Mononuclear cell (primary cell): ENCODE measurements around the gene EPS8L2. TPM values are rescaled to one million over a fixed set of nuclear protein-coding genes. Genes with fewer than 3 reads are reported as not detected.

Experiments used
- H3K27me3 ChIP-seq: 2 replicates; pipeline ENCODE4 v1.6.0; 2011; ENCODE audit warnings: low read length, control low read depth; ENCODE audit not compliant: insufficient read depth
- H3K4me1 ChIP-seq: 2 replicates; pipeline ENCODE4 v1.5.1; 2011; ENCODE audit warnings: mild to moderate bottlenecking, low read length, control low read depth; ENCODE audit not compliant: insufficient read depth
- H3K4me3 ChIP-seq: 2 replicates; pipeline ENCODE4 v1.5.1; 2011; ENCODE audit warnings: mild to moderate bottlenecking, low read length, moderate library complexity
- H3K9me3 ChIP-seq: 2 replicates; pipeline ENCODE4 v1.5.1; 2011; ENCODE audit warnings: low read depth, mild to moderate bottlenecking, control low read depth, low read length
- total RNA-seq: library from RNA; depleted of rRNA; stranded (reverse); fragments of >200 nt; gene quantifications from one replicate; pipeline ENCODE4 v1.2.3, GENCODE V29; 2012

EPS8L2 gene
- total RNA-seq, 1 donor, result 2.1 TPM

DNA sequence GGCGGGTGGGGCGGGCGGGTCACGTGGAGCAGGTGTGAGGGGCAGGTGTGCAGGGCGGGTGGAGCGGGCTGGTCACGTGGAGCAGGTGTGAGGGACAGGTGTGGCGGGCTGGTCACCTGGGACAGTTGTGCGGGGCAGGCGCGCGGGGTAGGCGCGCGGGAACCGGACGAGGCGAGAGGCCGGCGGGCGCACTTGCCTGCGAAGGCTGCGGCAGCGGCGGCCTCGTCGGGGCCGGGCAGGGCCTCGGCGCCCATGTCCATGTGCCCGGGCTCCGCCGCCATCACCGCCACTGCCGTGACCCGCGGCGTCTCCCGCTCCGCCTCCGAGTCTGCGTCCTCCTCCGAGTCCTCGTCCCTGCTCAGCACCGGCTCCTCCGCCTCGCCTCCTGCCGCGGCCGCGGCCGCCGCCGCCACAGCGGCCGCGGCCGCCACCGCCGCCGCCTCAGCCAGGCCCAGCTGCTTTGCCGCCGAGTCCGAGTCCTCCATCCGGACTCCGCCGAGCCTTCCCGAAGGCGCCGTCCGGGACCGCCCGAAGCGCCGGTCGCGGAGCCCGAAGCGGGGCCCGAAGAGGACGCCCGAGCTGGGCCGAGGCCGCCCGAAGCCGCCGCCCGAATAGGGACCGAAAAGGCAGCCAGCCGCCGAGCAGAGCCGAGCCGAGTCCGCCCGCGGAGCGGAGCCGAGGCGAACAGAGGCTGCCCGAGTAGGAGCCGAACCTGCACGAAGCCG, 11.3 kb upstream of the EPS8L2 start, which contains the start of gene DEAF1:
TSS of gene DEAF1 (minus strand) at position 660 of the 725 bp plus-strand sequence. CDS start at position 485, 175 bp downstream.
- Histone ChIP-seq H3K9me3 (no peaks in the 10 kb centered on the region), H3K27me3 (no peaks in the 10 kb centered on the region), H3K4me1 (peaks cover 59% of the 10 kb centered on the region), H3K4me3 (peak within 1 kb of the TSS; percentile 79)

DNA sequence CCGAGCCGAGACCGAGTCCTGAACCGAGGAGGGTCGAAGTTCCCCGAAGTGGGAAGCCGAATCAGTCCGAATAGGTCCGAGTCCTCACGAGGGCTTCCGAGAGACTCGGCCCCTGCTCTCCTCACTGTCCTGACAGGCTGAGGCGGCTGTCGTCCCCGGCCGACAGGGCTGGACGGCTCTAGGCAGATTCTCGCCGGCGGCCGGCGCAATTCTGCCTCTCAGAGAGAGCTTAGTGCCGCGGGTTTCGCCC, 10.8 kb upstream of the EPS8L2 start:
- H3K4me1 ChIP-seq, result peaks cover 59% of the 10 kb centered on the region
- H3K27me3 ChIP-seq, result no peaks in the 10 kb centered on the region
- H3K9me3 ChIP-seq, result no peaks in the 10 kb centered on the region
- peak overlapping the region; percentile 79 for H3K4me3 ChIP-seq

DNA sequence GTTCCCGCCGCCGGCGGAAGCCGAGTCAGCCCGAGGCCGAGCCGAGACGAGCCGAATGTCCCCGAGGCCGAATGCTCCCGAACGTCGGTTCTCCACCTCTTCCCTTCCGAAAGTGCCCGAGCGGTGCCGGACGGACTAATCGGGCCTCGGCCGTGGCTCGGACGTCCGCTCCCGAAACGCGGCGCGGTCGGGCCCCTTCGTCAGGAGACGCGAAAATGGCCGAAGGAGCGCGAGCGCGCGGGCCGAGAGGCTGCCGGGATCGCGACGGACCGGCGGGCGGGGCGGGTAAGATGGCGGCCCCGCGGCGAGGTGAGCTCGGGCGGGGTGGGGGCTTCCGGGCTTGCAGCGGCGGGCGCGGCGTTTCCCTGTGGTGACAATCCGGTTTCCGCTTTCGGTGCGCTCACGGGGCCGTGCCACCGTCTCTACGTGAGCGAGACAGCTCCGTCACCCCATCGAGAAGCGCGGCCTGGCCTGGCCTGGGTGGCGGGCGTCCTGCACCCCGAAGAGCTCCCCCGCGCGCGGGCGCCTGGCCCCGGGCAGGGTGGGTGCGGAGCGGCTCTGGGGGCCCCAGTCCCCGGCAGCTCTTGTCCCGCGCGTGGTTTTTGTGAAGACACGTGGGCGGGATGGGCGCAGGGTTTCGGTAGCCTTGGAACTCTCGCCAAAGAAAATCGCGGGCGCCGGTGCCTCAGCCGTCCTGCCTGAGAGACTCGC, 10.3 kb upstream of the EPS8L2 start, which contains the start of gene TMEM80:
TSS of gene TMEM80 (plus strand) at position 279 of the 711 bp plus-strand sequence. CDS start at position 291, 12 bp downstream.
- H3K4me3 ChIP-seq, result peak within 1 kb of the TSS; percentile 79
- H3K9me3 ChIP-seq, result no peaks in the 10 kb centered on the region
- peaks cover 57% of the 10 kb centered on the region for H3K4me1 ChIP-seq
- no peaks in the 10 kb centered on the region for H3K27me3 ChIP-seq

DNA sequence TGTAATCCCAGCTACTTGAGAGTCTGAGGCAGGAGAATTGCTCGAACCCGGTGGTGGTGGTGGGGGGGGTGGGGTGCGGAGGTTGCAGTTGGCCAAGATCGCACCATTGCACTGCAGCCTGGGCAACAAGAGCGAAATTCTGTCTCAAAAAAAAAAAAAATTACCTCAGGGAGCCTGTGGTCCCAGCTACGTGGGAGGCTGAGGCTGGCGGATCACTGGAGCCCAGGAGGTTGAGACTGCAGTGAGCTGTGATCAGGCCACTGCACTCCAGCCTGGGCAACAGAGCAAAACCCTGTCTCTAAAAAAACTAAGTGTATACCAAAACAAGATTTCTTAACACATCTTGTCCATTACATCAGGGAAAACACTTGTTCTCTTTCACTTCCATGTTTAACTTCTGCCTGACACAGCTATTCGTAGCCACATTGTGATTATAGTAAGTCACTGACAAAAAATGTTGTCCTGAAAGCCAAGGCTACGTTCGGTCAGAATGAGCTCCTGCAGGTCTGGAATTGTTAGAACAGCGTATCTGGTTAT, 9.0 kb upstream of the EPS8L2 start:
- Histone ChIP-seq H3K9me3 (no peaks in the 10 kb centered on the region), H3K4me1 (peaks cover 45% of the 10 kb centered on the region), H3K27me3 (no peaks in the 10 kb centered on the region), H3K4me3 (no peak overlapping the region)

DNA sequence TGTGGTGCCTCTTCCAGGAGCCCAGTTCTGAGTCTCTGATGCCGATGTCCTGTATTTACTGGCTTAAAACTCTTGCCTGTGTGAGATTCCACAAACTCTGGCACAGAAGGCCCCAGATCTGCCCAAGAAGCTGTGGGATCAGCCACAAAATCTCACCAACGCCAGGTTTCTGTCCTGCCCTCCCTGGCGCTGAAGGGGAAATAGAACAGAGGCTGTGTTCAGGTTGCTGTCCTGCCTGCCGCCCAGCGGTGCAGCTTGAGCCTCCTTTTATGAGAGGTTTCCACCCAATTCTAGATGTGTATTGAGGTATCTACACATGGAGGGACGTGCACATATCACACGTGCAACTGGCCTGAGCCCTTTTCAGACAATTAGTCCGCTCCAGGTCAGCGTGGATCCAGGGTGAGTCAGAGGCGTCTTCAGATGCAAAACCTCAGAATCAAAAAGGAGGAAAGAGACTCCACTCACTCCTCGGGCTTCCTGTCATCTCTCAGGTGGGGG, 8.2 kb upstream of the EPS8L2 start:
- Histone ChIP-seq H3K27me3 (no peaks in the 10 kb centered on the region), H3K9me3 (no peaks in the 10 kb centered on the region), H3K4me1 (peaks cover 46% of the 10 kb centered on the region), H3K4me3 (no peak overlapping the region)

DNA sequence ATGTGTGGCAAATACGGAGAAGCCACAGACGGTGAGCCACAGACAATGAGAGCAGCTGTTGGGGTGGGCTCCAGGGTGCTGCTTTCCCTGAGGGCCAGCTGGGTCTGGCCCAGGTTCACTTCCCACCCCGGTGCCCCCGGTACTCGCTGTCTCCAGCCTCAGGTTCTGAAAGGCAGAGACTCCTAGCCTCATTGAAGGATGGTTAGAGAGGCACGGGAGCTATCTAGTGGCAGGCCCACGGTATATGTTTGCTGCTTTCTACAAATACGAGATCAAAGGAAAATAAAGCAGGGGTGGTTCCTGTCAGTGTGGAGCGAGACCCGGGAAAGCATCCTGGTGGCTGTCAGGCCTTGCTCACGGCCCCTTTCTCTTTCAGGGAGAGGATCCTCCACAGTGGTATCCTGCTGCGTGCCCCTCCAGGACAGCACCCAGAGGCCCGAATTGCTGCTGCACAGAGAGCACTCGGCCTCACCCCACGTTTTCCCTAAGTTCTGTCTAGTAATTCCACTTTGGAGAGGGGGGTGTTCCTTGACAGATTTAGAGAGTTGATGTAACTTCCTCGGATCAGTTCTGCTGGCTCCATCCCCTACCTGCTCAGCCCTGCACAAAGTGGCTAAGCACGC, 7.4 kb upstream of the EPS8L2 start:
- Histone ChIP-seq H3K4me3 (no peak overlapping the region), H3K9me3 (no peaks in the 10 kb centered on the region), H3K27me3 (no peaks in the 10 kb centered on the region), H3K4me1 (peaks cover 43% of the 10 kb centered on the region)

DNA sequence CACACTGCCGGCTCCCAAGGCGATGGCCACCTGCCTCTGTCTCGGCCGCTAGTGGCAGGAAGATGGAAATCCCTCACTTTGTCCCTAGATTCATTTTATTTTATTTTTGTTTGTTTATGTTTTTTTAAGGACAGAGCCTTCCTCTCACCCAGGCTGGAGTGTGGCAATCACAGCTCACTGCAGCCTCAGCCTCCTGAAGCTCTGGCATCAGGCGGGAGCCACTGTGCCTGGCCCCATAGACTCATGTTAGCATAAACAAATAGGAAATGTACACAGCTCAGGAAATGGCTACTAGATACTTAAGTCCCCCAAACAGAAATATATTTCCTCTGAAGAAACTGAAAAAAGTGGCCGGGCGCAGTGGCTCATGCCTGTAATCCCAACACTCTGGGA, 6.9 kb upstream of the EPS8L2 start:
- Histone ChIP-seq H3K9me3 (no peaks in the 10 kb centered on the region), H3K27me3 (no peaks in the 10 kb centered on the region), H3K4me3 (no peak overlapping the region), H3K4me1 (peaks cover 38% of the 10 kb centered on the region)

DNA sequence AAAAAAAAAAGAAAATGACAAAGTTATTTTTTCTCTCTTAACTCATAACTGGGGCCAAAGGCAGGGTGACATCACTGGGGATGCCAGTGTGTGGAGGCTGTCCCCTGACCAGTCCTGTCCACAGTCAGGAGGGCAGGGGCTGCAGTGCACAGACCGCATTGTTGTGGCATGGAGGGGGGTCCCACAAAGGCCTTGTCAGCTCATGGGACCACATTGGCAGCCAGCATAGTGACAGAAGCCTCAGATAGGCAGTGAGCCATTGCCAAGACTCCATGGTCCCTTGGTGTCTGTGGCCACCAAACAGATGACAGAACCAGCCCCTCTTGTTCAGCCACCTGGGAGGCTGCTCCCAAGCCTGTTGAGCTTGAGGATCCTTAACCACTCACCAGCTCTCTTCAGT, 6.3 kb upstream of the EPS8L2 start:
- peaks cover 37% of the 10 kb centered on the region for H3K4me1 ChIP-seq
- no peaks in the 10 kb centered on the region for H3K9me3 ChIP-seq

DNA sequence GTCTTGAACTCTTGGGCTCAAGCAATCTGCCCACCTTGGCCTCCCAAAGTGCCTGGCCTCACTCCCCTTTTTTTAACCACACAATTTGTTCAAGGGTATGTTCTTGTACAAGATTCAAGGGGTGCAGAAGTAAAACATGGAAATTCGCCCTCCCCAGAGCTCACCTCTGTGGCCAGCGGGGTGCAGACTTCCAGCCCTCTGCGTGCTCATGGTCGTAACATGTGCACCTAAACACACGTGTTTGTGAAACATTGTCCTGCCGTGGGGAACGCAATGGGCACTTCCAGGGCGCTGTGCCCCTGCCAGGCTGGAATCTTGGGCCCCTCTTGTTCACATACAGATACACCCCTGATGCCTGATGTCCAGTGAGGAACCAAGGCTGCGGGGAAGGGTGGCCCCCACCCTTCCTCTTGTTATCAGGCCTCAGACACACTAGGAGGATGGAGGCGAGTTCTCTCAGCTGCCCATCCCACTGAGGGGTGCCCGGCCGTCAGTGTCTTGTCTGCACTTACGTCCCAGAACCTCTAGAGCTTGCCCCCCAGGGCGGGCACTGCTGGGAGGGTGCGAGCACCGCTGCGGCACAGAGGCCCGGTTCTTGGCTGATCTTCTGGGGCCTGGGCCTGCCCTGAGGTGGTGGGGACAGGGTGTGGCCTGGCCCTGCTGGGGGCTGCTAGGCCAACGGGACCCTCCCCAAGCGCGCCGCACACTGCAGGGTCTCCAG, 4.1 kb upstream of the EPS8L2 start:
- Histone ChIP-seq H3K4me1 (peaks cover 34% of the 10 kb centered on the region), H3K27me3 (peaks cover 6% of the 10 kb centered on the region), H3K9me3 (no peaks in the 10 kb centered on the region), H3K4me3 (no peak overlapping the region)

More for the DNA sequence above, 6.3 kb upstream of the EPS8L2 start:
- Histone ChIP-seq H3K27me3 (no peaks in the 10 kb centered on the region), H3K4me3 (no peak overlapping the region)

DNA sequence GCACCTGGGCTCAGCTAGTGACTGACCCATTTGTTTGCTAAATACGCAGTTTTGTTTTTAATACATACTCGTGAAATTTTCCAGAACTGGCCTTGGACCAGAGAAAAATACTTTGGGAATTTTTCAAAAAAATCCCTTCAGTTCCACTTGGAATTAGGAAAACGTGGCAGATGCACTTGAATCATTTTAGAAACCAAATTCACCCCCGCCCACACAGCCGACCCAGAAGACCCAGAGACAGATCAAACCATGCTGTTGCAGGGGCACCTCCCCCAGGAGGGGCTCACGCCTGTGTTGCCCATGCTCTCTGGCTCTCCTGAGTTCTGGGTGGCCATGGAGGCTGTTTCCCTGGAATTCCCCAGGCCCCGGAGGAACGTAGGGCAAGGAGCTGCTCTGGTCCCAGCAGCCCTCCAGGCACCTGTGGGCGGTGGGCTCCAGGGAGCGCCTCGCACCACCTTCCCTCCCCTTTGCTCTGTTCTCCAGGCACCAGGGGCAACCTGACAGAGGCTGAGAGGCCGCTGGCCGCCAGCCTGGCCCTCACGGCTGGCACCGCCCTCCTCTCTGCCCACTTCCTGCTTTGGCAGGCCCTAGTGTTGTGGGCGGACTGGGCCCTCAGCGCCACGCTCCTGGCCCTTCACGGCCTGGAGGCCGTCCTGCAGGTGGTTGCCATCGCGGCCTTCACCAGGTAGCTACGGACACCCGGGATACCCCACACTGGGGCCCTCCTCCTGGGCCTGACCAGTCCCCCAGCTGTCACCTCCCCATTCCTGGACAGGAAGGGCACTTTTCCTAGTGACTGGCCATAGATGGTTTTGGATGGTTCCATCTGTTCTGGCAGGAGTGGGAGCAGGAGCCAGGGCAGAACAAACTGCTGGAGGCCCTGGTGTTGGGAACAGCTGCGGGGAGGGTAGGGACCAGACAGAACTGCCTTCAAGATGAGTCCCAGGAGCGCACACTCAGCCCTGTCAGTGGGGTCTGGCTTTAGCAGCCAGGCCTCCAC, 3.3 kb upstream of the EPS8L2 start:
- peaks cover 25% of the 10 kb centered on the region for H3K4me1 ChIP-seq

DNA sequence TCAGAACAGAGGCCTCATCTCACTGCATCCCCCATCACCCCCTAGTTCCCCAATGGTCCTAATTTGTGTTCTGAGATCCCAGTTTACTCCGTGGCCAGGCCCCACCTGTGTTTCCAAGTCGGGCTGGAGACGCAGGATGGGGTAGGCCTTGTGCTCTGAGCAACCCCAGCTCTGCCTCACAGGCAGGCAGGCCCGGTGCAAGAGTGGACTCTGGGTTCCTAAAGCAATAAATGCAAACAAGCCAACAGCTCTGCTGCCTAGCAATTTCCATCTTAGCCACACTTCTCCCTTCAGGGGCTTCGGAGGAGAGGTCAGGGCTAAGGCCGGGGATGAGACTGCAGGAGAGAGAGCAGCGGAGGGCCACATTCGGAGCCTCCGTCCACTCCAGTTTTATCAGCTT, 2.5 kb upstream of the EPS8L2 start:
- peaks cover 18% of the 10 kb centered on the region for H3K4me1 ChIP-seq

More for the DNA sequence above, 3.3 kb upstream of the EPS8L2 start:
- no peak overlapping the region for H3K4me3 ChIP-seq
- peaks cover 10% of the 10 kb centered on the region for H3K27me3 ChIP-seq
- H3K9me3 ChIP-seq, result no peaks in the 10 kb centered on the region

DNA sequence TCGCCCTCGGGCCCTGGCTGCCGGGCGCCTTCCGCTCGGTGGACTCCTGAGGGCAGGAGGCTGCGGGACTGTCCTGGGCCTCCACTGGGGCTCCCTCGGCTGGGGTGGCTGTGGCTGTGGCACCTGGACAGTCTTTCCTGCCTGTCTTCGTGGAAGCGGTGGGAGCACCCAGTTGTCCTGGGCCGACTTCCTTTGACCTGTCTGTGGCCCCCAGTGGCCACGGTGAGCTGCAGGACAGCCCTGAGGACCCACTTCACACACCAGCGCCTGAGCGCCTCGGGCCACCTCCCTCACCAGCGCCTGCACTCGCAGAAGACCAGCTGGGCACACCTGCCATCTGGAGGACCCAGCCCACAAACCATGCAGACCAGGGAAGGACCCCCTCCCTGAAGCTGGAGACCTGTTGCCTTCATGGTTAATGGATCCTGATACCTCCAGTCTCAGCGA, 1.8 kb upstream of the EPS8L2 start:
- Histone ChIP-seq H3K4me1 (peaks cover 14% of the 10 kb centered on the region), H3K9me3 (no peaks in the 10 kb centered on the region), H3K4me3 (no peak overlapping the region), H3K27me3 (peaks cover 11% of the 10 kb centered on the region)

More for the DNA sequence above, 2.5 kb upstream of the EPS8L2 start:
- Histone ChIP-seq H3K4me3 (no peak overlapping the region), H3K9me3 (no peaks in the 10 kb centered on the region), H3K27me3 (peaks cover 11% of the 10 kb centered on the region)

DNA sequence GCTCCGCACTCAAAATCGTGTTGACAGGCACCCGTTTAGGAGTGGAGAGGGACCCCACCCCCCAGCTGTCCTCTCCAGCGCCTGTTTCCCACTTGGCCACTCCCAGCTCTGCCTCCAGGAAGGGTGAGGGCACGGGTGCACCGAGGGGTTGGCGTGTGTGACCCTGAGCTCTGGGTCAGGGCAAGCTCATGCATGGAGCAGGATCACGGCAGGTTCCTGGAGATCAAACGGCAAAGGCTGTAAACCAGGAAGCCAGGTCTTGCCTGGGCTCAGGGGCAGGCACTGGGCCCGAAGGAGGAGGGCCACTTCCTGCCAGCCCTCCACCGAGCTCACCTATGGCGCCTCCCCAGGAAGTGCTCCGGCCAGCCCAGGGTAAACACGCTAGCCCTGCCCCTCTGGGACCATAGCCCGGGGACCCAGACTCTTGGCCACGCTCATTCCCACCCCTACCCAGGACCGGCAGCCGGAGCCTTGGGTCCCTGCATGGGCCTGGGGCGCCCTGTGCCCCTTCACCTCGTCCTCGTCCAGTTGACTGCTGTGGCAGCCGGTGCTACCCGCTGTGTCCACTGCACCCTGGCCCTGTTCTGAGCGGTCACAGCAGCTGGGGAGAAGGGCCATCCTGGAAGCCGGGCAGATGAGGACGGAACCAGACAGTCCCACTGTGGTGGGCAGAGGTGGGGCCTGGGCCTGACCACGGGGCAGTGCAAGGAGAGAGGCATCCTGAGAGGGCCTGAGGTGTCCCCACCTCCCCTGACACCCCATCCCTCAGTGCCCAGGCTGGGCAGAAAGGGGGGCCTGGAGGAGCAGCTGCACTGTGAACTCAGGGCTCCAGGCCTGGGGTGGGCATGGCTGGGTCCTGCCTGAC, 1.0 kb upstream of the EPS8L2 start:
- H3K9me3 ChIP-seq, result no peaks in the 10 kb centered on the region
- no peak overlapping the region for H3K4me3 ChIP-seq
- H3K4me1 ChIP-seq, result peaks cover 14% of the 10 kb centered on the region
- H3K27me3 ChIP-seq, result peaks cover 11% of the 10 kb centered on the region
